GM21423 (cell line): ENCODE data around the gene FHL1.
"Not testable (repeated sequence)": the region's sequence is repeated elsewhere in the genome, so short reads cannot be mapped to it uniquely, and the experiment has no call there.

Experiments
- ATAC-seq: cut with Tn5 transposase; IDR thresholded peaks from one replicate; pipeline ENCODE4 v1.9.1; 2021; ENCODE audit warnings: mild to moderate bottlenecking, moderate library complexity; ENCODE audit not compliant: unreplicated experiment

Gene FHL1

DNA sequence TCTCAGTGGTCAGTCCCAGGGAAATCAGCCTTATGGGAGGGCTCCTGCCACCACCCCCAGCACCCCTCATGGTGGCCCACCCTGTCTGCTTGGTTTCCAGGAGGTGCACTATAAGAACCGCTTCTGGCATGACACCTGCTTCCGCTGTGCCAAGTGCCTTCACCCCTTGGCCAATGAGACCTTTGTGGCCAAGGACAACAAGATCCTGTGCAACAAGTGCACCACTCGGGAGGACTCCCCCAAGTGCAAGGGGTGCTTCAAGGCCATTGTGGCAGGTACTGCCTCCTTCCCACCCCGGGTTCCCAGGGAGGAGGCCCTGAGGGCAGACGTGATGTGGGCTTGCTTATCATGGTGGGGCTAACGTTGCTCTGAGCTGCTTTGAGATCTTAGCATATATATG is 59.6 kb downstream of the FHL1 start:
- ATAC-seq = no peak

DNA sequence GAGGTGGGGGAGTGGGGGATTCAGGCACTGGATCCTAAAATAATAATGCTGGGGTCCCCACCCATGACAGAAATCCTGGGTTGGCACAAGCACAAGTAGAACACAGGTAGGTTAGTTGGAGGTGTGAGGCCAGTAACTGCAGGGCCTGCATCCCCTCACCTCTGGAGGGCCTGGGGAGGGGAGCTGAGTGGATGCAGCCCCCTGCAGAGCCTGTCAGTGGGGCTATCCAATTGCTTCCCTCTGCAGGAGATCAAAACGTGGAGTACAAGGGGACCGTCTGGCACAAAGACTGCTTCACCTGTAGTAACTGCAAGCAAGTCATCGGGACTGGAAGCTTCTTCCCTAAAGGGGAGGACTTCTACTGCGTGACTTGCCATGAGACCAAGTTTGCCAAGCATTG is 60.2 kb downstream of the FHL1 start:
- ATAC-seq = no peak

DNA sequence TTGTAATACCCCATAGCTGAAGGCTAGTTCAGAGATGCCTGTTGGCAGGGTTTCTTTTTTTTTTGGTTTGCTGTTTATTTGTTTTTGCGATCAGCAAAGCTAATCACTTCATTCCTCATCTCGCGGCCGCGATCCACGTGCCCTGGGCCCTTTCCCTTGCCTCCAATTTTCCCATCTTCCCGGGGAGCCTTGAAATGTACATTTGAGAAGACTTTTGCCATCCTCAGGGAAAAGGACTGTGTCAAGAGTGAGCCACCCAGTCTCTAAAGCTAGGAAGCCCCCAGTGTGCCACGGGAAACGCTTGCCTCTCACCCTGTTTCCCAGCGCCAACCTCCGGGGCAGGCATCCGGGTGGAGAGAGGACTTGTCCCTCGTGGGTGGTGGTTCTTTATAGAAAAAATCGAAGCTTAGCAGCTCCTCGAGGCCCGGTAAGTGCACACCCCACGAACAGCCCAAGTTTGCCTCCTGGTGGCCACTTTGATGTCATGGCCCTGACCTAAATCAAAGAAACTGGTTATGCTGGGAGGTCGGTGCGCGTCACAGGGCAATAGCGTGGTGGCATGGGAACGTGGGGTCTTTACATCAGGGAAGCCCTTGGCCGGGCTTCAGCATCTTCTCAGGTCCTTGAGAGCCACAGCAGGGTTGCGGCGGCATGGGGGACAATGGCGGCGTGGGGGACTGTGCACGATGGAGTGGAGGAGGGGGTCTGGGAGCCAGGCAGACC is 61.8 kb downstream of the FHL1 start:
- ATAC-seq = no peak

DNA sequence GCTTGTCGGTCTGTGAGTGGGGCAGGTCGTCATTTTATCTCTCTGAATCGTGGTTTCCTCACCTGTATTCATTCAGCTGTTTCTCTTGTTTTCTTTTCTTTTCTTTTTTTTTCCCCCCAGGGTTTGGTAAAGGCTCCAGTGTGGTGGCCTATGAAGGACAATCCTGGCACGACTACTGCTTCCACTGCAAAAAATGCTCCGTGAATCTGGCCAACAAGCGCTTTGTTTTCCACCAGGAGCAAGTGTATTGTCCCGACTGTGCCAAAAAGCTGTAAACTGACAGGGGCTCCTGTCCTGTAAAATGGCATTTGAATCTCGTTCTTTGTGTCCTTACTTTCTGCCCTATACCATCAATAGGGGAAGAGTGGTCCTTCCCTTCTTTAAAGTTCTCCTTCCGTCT is 62.4 kb downstream of the FHL1 start:
- ATAC-seq = no peak

DNA sequence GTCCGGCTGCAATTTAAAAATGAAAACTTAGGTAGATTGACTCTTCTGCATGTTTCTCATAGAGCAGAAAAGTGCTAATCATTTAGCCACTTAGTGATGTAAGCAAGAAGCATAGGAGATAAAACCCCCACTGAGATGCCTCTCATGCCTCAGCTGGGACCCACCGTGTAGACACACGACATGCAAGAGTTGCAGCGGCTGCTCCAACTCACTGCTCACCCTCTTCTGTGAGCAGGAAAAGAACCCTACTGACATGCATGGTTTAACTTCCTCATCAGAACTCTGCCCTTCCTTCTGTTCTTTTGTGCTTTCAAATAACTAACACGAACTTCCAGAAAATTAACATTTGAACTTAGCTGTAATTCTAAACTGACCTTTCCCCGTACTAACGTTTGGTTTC is 62.9 kb downstream of the FHL1 start:
- ATAC-seq = peak; percentile 60

DNA sequence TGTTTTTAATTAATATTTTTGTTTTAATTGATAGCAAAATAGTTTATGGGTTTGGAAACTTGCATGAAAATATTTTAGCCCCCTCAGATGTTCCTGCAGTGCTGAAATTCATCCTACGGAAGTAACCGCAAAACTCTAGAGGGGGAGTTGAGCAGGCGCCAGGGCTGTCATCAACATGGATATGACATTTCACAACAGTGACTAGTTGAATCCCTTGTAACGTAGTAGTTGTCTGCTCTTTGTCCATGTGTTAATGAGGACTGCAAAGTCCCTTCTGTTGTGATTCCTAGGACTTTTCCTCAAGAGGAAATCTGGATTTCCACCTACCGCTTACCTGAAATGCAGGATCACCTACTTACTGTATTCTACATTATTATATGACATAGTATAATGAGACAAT is 63.5 kb downstream of the FHL1 start:
- ATAC-seq = no peak

DNA sequence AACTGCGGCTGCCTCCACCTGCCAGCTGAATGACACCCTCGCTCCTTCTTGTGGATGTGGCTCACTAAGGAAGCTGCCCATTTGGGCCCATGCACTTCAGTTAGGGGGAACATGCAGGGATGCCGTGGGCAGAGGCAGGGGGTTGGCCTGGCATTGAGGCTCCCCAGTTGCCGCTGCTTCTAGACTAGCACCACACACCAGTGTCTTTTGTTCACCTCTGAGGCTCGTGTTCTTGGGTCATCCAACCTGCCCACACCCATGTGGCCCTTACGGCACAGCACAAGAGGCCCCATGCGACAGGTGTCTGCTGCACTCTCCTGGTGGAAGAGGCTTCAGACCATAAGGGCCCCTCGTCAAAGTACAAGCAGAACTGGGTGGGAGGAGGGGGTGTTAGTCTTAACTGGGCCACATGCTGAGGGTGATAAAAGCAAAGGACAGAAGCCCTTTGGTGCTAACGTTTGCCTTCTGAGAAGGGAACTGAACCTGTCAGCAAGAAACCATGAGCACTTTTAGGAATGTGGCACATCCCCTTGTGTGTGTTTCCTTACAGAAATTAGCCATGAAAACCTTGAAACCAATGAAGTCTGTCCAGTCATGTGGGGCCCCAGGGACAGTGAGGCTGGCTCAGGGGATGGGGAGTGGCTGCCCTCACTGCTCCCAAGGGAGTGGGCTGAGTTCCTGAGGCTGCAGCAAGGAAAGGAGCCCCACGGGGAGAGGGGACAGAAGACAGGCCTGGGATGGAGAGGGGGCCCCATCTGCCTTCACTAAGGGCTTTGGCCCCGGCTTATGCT is 64.6 kb downstream of the FHL1 start:
- ATAC-seq = no peak

DNA sequence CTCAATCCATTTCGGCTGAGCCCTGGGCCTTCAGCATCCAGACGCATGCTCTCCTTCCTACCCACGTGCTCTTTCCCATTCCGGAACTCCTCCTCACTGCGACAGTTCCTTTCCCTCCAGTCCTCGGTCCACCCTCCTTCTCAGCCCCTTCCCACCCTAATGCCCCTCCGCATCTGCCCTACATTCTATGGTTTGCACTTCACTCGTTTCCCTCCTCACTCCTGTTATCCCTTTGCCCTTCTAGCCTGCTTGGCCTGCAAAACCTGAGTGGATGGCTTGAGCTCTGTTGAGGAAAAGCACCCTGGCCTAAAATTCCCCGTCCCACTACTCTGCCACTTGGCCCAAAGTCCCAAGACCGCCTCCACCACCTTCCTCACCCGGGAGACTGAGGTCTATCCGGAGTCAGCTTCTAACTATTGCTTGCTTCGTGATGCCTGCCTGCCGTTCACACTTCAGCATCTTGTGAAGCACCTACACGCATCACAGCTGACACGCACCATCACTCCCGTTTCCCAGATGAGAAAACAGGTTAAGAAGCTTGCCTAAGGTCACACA is 65.3 kb downstream of the FHL1 start:
- ATAC-seq = no peak

DNA sequence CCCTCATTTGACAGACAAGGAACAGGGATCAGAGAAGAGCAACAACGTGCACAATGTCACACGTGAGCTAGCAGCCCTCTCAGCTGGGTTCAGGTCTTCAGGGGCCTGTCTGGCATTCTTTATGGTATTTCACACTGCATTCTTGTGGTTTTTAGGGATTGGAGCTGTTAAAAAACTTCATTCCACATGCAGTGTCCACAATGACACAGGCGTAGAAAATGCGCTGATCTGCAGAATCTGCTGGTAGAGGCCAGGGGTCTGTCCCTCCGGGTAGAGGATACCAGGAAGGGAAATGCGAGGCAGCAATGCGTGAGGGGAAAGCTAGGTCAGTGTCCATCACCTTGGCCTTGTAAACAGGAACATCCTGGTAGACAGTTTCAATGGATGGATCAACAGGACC is 67.2 kb downstream of the FHL1 start:
- ATAC-seq = no peak

DNA sequence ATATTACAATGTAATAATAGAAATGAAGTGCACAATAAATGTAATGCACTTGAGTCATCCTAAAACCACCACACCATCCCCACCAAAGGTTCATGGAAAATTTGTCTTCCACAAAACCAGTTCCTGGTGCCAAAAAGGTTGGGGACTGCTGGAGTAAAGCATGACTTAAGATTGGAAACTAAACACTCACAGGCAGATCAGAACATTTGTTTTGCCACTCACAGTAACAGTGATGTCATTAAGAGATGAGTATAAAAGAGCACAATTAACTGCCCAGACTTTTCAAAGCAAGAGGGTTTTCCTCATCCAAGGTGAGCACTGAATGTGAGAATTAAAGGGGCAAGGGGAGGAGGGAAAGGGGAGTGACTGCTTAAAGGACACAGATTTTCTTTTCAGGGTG is 68.2 kb downstream of the FHL1 start:
- ATAC-seq = no peak

DNA sequence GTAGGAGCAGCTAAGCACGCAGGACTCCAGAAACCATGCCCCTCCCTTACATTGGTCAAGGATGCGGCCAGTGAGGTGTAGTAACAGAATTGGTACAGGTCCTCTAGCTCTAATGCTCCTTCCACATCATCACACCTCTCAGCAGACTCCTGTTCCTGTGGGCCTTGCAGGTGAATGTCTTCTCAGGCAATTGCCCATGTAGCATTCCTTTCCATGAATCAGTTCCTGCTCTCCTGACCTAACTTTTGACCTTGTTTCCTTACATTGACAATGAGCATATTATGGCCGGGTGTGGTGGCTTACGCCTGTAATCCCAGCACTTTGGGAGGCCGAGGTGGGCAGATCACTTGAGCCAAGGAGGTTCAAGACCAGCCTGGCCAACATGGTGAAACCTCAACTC is 72.6 kb downstream of the FHL1 start:
- ATAC-seq = no peak

DNA sequence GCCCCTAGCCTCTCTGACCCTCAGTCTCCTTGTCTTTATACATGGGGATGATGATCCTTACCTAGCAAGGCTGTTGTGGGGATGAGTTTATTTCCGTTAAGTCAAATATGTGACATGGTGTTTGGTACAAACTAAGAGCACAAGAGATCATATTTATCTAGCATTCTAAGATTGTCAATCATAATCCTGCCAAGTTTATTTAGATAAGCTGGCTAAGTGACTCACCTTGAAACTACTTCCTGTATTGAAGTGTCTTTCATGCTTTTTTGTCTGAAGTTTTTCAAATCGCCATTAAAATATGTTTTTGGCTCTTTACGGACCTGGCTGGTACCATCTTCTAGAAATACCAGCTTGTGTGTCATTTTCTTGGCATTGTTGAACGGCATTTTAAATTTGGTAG is 73.2 kb downstream of the FHL1 start:
- ATAC-seq = no peak

DNA sequence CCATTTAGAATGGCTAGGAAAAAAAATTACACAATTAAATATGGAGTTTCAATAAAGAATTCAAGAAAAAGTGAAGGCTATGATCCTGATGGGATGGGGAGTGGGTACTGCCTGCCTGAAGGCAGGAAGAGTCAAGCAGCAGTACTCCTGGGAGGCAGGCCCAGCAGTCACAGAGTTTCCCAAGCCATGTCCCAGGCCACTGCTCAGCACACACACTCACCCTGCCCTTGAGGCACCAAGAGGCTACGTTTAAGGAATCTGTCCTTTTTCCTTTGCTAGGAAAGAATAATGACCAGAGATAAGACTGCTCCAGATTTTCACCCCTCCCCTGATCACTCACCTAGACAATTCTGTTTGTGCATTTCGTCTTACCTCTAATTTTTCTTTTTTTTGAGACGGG is 73.6 kb downstream of the FHL1 start:
- ATAC-seq = no peak

DNA sequence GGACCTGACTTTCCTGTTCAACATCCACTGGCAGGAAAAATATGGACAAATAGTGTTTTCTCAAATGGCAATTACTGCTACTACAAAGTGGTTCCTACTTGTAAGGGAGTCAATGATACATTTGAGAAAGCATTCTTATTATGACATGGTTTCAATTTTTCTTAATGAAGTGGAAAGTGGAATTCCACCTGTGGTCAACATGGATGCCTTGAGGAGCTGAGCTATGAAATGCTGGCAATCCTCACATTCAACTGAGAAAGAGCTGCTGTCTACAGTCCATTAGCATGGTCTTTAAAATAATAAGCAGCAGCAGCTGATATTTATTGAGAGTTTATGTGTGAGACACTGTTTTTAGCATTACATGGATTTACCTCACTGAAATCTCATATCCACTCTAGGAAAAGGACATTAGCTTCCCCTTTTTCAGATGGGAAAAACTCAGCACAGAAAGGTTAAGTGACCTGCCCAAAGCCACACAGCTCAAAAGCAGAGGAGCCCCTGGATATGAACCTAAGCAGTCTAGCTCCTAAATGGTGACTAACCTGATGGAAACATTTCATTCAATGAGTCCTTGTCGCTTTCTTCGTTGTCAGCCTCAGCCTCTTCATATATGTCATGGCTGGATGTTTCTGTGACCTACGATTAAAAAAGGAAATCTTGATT is 74.6 kb downstream of the FHL1 start:
- ATAC-seq = no peak

DNA sequence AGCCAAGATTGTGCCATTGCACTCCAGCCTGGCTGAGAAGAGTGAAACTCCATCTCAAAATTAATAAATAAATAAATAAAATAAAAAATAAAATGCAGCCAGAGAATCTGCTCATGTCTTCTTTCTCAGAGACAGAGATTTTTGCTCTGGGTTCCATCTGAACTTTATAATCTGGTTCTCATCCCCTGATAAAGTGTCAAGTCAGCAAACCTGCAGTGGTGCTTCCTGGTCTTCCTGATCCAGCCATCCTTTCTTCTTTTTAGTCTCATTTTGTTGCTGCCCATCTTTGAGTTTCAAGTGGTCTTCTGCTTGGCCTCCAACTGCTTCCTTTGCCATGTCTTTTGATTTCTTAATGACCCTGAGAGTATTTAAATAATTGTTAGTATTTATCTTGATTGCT is 79.7 kb downstream of the FHL1 start:
- no peak for ATAC-seq

DNA sequence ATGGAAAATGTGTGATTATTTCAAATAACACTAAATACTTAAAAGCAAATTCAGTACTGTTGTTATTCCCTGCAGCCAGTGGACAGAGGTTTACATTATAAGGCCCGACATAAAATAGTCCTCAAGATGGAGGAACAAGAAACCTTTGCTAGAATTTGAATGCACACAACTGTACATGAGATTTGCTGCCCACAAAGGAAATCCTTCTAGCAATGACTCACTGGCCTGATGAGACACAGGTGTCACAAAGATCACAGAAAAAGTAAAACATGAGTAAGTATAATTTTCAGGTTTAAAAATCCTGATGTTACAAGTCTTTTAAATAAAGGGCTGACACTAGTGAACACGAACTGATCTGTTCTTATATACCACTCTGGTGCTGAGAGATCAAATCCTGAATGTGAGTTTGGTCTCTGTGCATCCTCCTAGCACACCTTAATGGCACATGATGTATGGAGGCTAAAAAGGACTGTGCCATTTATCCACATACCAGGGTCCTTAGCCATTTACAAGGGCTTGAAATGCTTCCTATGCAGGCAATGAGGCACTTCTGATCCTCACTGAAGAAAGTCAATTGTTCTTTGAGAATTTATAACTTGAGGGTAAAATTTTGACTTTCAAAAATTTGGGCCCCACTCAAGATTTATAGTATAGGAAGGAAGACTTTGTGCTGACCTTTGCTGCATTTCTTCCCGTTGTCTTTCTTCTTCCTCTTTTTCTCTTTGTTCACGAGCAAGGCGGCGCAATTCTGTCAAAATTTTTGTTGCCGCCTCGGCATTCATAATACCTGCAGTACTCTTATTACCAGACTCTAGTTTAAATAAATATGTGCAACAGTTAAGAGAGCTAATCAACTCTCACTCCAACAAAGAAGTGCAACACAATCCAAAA is 80.9 kb downstream of the FHL1 start:
- peak; percentile 69 for ATAC-seq

DNA sequence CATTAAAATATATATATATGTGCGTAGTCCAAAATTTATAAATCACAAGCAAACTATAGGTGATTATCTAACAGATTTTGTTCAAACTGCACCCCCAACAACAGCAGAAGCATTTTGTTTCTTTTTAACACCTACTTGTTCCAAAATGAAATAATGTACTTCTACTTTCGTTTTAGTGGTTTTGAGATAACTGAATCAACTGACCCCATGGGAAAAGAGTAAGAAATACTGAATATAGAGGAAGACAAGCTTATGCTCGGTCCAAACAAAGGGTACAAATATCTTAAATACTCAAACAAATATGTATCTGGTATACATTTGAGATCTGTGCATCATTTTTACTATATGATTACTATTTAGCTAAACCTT is 81.5 kb downstream of the FHL1 start:
- peak; percentile 55 for ATAC-seq

DNA sequence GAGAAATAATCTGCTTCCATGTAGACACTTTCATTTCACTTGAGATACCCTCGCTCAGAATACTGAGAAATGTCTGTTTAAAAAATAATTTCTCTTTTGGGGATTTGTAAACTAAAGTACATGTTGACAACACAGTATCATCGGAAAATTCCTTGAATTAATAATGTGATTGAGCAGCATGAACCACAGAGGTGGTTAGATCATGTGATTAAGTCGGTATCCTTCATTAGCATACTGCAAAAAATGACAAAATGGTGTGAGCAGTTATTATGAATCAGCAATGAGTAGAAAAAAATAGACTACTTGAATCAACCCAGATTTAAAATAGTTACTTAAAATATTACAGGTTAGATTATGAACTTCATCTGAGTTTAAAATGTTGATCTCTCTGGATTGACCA is 89.7 kb downstream of the FHL1 start:
- no peak for ATAC-seq

DNA sequence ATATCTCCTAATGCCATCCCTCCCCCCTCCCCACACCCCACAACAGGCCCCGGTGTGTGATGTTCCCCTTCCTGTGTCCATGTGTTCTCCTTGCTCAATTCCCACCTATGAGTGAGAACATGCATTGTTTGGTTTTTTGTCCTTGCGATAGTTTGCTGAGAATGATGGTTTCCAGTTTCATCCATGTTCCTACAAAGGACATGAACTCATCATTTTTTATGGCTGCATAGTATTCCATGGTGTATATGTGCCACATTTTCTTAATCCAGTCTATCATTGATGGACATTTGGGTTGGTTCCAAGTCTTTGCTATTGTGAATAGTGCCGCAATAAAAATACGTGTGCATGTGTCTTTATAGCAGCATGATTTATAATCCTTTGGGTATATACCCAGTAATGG is 90.5 kb downstream of the FHL1 start:
- not testable (repeated sequence) for ATAC-seq

DNA sequence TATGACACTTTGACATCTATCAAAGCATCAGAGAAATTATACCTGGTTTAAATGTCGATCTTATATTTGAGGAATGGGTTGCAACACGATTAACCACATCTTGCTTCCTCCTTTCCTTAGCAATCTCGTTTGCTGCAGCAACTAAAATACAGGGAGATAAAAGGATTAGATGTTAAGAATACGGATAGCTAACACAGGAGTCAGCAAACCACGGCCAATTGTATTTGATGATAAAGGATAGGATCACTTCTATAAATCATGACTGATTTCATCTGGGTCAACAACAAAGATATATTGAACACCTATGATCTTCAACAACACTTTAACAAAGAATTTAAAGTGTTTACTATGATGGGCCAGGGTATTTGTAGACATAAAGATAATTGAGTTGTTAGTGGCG is 98.9 kb downstream of the FHL1 start:
- ATAC-seq = no peak
